Neuronal stem cell (in vitro differentiated cells): ENCODE results near the gene BCAS3.

Experiments used
- DNase-seq: peaks from one replicate; pipeline ENCODE4 v3.0.0-alpha.2; 2013; ENCODE audit warnings: low spot score
- H2AFZ ChIP-seq: one replicate; pipeline ENCODE4 v1.6.1; 2013; ENCODE audit warnings: mild to moderate bottlenecking, low read length, inconsistent platforms
- H2AK5ac ChIP-seq: 2 replicates; pipeline ENCODE4 v1.6.1; 2013; ENCODE audit warnings: low read depth, mild to moderate bottlenecking, inconsistent platforms, low read length, moderate library complexity, mixed read lengths
- H2BK120ac ChIP-seq: 2 replicates; pipeline ENCODE4 v1.6.1; 2013; ENCODE audit warnings: low read depth, mild to moderate bottlenecking, inconsistent platforms, low read length, moderate library complexity, mixed read lengths
- H2BK12ac ChIP-seq: one replicate; pipeline ENCODE4 v1.6.1; 2013; ENCODE audit warnings: low read length, inconsistent platforms
- H2BK15ac ChIP-seq: 2 replicates; pipeline ENCODE4 v1.6.1; 2013; ENCODE audit warnings: mild to moderate bottlenecking, low read length, inconsistent platforms, mixed read lengths
- H2BK5ac ChIP-seq: one replicate; pipeline ENCODE4 v1.6.1; 2013; ENCODE audit warnings: inconsistent platforms, mild to moderate bottlenecking, low read length, moderate library complexity
- H3K14ac ChIP-seq: one replicate; pipeline ENCODE4 v1.6.1; 2013; ENCODE audit warnings: low read length, inconsistent platforms
- H3K18ac ChIP-seq: 2 replicates; pipeline ENCODE4 v1.6.1; 2013; ENCODE audit warnings: low read length, inconsistent platforms
- H3K23ac ChIP-seq: 2 replicates; pipeline ENCODE4 v1.6.1; 2013; ENCODE audit warnings: low read depth, mild to moderate bottlenecking, mixed read lengths, low read length, inconsistent platforms; ENCODE audit not compliant: poor library complexity
- H3K27ac ChIP-seq: replicated peaks from 3 replicates; pipeline ENCODE4 v1.5.1; 2013; ENCODE audit warnings: low read length, inconsistent platforms
- H3K27me3 ChIP-seq, 3 experiments: 2 replicates each; pipeline ENCODE4 v1.6.1; 2013; ENCODE audit warnings: low read length in 3 of 3, mild to moderate bottlenecking in 2 of 3, inconsistent platforms in 1 of 3, low read depth in 1 of 3, mixed read lengths in 1 of 3, moderate library complexity in 1 of 3; ENCODE audit not compliant: control insufficient read depth in 3 of 3, insufficient read depth in 3 of 3
- H3K36me3 ChIP-seq, 2 donors: replicated peaks in 1 of 2; 2 replicates each; pipeline ENCODE4 v1.6.1; 2013; ENCODE audit warnings: low read length in 2 of 2; ENCODE audit not compliant: control insufficient read depth in 2 of 2, insufficient read depth in 2 of 2
- H3K4ac ChIP-seq: 2 replicates; pipeline ENCODE4 v1.6.1; 2013; ENCODE audit warnings: inconsistent platforms, mild to moderate bottlenecking, low read length, moderate library complexity
- H3K4me1 ChIP-seq, 2 donors: 1 replicate in 1 of 2; 2 replicates in 1 of 2; pipeline ENCODE4 v1.6.1; 2013; ENCODE audit warnings: low read length in 2 of 2, low read depth in 1 of 2; ENCODE audit not compliant: control insufficient read depth in 2 of 2, insufficient read depth in 1 of 2
- H3K4me2 ChIP-seq: one replicate; pipeline ENCODE4 v1.6.1; 2013; ENCODE audit warnings: mild to moderate bottlenecking, low read length, inconsistent platforms; ENCODE audit not compliant: insufficient read depth, poor library complexity, severe bottlenecking
- H3K4me3 ChIP-seq, 2 donors: 2 replicates each; pipeline ENCODE4 v1.5.1; 2013; ENCODE audit warnings: low read length in 2 of 2, mild to moderate bottlenecking in 2 of 2, inconsistent platforms in 1 of 2, moderate library complexity in 1 of 2
- H3K79me1 ChIP-seq: one replicate; pipeline ENCODE4 v1.6.1; 2013; ENCODE audit warnings: low read depth, mild to moderate bottlenecking, inconsistent platforms, low read length, moderate library complexity
- H3K9ac ChIP-seq: one replicate; pipeline ENCODE4 v1.6.1; 2013; ENCODE audit warnings: mild to moderate bottlenecking, low read depth, low read length, inconsistent platforms; ENCODE audit not compliant: poor library complexity
- H3K9me3 ChIP-seq, 2 donors: replicated peaks in 1 of 2; 2 replicates each; pipeline versions ENCODE3 to v1.6.1; 2013; ENCODE audit warnings: low read length in 2 of 2, mild to moderate bottlenecking in 2 of 2, inconsistent platforms in 1 of 2, low read depth in 1 of 2, mixed read lengths in 1 of 2, moderate library complexity in 1 of 2; ENCODE audit not compliant: control insufficient read depth in 2 of 2, insufficient read depth in 1 of 2
- H4K8ac ChIP-seq: one replicate; pipeline ENCODE4 v1.6.1; 2013; ENCODE audit warnings: low read depth, mild to moderate bottlenecking, inconsistent platforms, low read length, moderate library complexity
- H4K91ac ChIP-seq: one replicate; pipeline ENCODE4 v1.6.1; 2013; ENCODE audit warnings: low read length, low read depth, mild to moderate bottlenecking, inconsistent platforms; ENCODE audit not compliant: poor library complexity
- WGBS, 2 donors: extraction: QIAGEN DNeasy Blood & Tissue Kit; methylation state at CpG; one replicate each; pipeline ENCODE4 v1.1.7; 2013; ENCODE audit warnings: missing lambda C conversion rate in 2 of 2, mixed read lengths in 1 of 2; ENCODE audit not compliant: insufficient read length in 2 of 2, insufficient replicate concordance in 1 of 2; ENCODE audit errors: extremely low coverage in 2 of 2; 5-methylcytosine and 5-hydroxymethylcytosine counted together

BCAS3 gene

GRCh38 chr17:61393904-61394629 lies 716.4 kb downstream of the BCAS3 start:
- Histone ChIP-seq H3K4me1 (peaks cover 5 to 10% of the 10 kb centered on the region in 2 donors), H3K14ac (no peak overlapping the region), H3K9me3 (peaks cover 0 to 3% of the 10 kb centered on the region in 2 donors), H3K23ac (no peak overlapping the region), H2BK120ac (no peak overlapping the region), H3K4me2 (no peak overlapping the region), H3K18ac (no peak overlapping the region), H3K27ac (no peak overlapping the region), H2AK5ac (no peak overlapping the region), H2BK5ac (peak overlapping the region; percentile 4), H3K36me3 (no peaks in the 10 kb centered on the region), H4K91ac (no peak overlapping the region), H3K79me1 (no peaks in the 10 kb centered on the region), H3K27me3 (peaks cover 39 to 74% (median 56%) of the 10 kb centered on the region in 3 experiments), H4K8ac (no peak overlapping the region), H3K9ac (no peak overlapping the region), H2BK12ac (no peak overlapping the region), H3K4me3 (no peak overlapping the region), H3K4ac (no peak overlapping the region), H2BK15ac (no peak overlapping the region), H2AFZ (no peak overlapping the region)
- no CpG with 5 or more reads among the region's 7 CpGs for WGBS, 2 donors
- no peak for DNase-seq

GRCh38 chr17:61394630-61395408 lies 717.2 kb downstream of the BCAS3 start:
- Histone ChIP-seq H3K9me3 (peaks cover 0 to 3% of the 10 kb centered on the region in 2 donors), H3K4ac (no peak overlapping the region), H3K4me2 (no peak overlapping the region), H4K8ac (no peak overlapping the region), H3K79me1 (no peaks in the 10 kb centered on the region), H3K14ac (no peak overlapping the region), H4K91ac (no peak overlapping the region), H3K9ac (no peak overlapping the region), H2AFZ (no peak overlapping the region), H2BK15ac (no peak overlapping the region), H2BK12ac (no peak overlapping the region), H3K27me3 (peaks cover 42 to 80% (median 64%) of the 10 kb centered on the region in 3 experiments), H3K27ac (no peak overlapping the region), H3K4me3 (no peak overlapping the region), H2AK5ac (no peak overlapping the region), H2BK5ac (no peak overlapping the region), H3K18ac (no peak overlapping the region), H3K4me1 (peaks cover 8 to 10% of the 10 kb centered on the region in 2 donors), H2BK120ac (no peak overlapping the region), H3K23ac (no peak overlapping the region), H3K36me3 (no peaks in the 10 kb centered on the region)
- DNase-seq: no peak
- no CpG with 5 or more reads among the region's 10 CpGs for WGBS, 2 donors

GRCh38 chr17:61395409-61395982 lies 717.8 kb downstream of the BCAS3 start:
- H4K91ac ChIP-seq: no peak overlapping the region
- H3K4me2 ChIP-seq: no peak overlapping the region
- H3K4me1 ChIP-seq: peaks cover 8 to 10% of the 10 kb centered on the region in 2 donors
- H3K79me1 ChIP-seq: peaks cover 2% of the 10 kb centered on the region
- peak overlapping the region; percentile 95 for H3K23ac ChIP-seq
- H3K18ac ChIP-seq: peak overlapping the region; percentile 93
- peak overlapping the region; percentile 27 for H3K9ac ChIP-seq
- no peak for DNase-seq
- H2AFZ ChIP-seq: peak overlapping the region; percentile 97
- no peaks in the 10 kb centered on the region for H3K36me3 ChIP-seq
- H3K27ac ChIP-seq: no peak overlapping the region
- H4K8ac ChIP-seq: no peak overlapping the region
- peak overlapping the region; percentile 85 for H2BK15ac ChIP-seq
- H2BK5ac ChIP-seq: no peak overlapping the region
- no peak overlapping the region for H3K14ac ChIP-seq
- H2BK12ac ChIP-seq: no peak overlapping the region
- no CpG with 5 or more reads among the region's 38 CpGs for WGBS, 2 donors
- H2BK120ac ChIP-seq: peak overlapping the region; percentile 28
- H3K9me3 ChIP-seq: peaks cover 0 to 3% of the 10 kb centered on the region in 2 donors
- H3K4ac ChIP-seq: no peak overlapping the region
- peak overlapping the region; percentile 89 for H2AK5ac ChIP-seq
- peaks cover 49 to 83% (median 71%) of the 10 kb centered on the region in 3 experiments for H3K27me3 ChIP-seq
- H3K4me3 ChIP-seq: no peak overlapping the region
